HG03469 (cell line): ENCODE results near the gene MEIS2.

Source experiments
- ATAC-seq: cut with Tn5 transposase; IDR thresholded peaks from one replicate; pipeline ENCODE4 v1.9.1; 2021; ENCODE audit warnings: mild to moderate bottlenecking, moderate library complexity, moderate number of reproducible peaks; ENCODE audit not compliant: unreplicated experiment

The MEIS2 gene

DNA sequence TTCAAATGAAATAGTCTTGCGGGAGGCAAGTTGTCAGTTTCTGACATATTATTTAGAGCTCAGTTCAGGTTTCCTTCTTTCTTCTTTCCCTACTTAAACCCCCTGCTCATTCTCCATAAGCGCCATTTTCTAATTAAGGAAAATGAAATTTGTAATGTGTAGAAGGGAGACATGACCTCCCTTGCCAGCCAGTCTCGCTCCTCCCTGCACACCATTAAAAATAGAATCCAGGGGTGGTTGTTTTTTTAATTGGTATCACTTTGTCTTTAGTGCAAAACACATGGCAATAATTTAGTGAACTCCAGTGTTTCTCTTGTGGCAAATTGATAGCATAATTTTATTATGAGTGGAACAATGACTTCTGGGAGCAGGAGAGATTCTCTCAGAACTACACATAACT lies 160.1 kb downstream of the MEIS2 start:
- no peak for ATAC-seq

GRCh38 chr15:36938764-36939163 lies 161.6 kb downstream of the MEIS2 start:
- no peak for ATAC-seq

DNA sequence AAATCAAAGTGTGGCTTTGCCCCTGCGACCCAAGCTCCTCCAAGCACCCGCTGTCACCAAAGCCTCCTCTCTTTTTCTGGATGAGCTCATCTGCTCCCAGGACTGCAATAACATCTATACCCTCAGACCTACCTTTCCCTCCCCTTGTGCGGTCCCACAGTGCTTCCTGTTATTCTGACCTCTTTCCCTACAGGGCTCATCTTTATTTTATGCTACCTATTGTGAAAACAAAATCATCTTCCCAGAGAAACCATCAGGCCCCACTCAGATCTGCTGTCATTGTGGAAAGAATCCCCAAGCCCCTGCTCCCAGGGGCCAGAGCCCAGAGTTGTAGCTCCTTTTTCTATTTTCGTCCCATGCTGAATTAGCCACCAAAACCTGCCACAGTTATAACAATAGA lies 162.2 kb downstream of the MEIS2 start:
- no peak for ATAC-seq

DNA sequence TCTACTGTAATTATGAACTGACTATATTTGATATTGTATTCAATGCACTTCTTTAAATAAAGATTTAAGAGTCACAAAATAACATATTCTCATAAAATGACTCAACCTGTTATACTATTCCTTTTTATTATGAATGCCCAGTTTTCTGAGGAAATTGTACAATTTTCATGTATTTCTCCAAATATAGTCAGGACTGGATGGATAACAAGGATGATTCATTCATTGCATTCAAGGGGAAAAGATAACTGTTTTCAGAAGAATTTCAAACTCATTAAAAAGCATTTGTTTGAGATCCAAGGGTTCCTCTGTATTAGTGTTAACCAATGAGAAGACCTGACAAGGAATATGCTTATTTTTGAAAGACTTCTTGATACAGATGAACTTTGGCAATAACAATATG lies 163.7 kb downstream of the MEIS2 start:
- no peak for ATAC-seq

- no peak for ATAC-seq
These were observed 166.9 kb downstream of the MEIS2 start for GRCh38 chr15:36933255-36933990.

DNA sequence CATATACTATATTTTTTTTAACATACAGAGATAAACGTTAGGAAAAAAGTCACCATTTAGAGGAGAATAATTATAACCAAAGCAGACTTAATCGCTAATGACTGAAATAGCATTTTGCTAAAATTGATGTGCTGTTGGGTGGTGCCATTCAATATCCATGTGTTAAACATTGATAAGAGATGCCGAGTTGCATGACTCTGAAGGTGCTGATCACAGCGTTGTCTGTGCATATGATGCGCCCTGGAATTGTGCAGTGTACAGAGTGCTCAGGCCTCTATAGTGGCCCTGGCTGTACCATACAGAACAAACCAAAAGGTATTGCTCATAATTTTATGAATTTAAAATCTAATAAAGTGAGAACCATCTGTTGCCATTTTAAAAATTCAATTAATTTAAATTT lies 168.3 kb downstream of the MEIS2 start:
- no peak for ATAC-seq

GRCh38 chr15:36931434-36931833 lies 168.9 kb downstream of the MEIS2 start:
- no peak for ATAC-seq

DNA sequence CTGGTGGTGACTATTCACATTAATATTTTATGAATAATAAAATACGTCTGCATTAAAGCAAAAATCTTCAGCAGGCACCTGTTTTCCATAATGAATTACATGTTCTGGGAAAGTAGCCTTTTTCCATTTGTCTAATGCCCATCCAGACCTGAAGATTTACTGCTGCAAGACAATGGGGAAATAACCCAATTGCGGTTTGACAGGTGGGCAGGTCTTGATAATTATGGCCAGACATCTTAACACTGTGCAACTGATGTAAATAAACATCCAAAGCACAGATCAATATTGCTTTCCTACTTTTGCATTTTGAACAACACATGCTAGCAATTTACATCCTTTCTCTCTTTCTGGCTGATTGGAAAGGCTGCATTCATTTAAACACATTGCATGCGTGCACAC lies 173.9 kb downstream of the MEIS2 start:
- no peak for ATAC-seq

DNA sequence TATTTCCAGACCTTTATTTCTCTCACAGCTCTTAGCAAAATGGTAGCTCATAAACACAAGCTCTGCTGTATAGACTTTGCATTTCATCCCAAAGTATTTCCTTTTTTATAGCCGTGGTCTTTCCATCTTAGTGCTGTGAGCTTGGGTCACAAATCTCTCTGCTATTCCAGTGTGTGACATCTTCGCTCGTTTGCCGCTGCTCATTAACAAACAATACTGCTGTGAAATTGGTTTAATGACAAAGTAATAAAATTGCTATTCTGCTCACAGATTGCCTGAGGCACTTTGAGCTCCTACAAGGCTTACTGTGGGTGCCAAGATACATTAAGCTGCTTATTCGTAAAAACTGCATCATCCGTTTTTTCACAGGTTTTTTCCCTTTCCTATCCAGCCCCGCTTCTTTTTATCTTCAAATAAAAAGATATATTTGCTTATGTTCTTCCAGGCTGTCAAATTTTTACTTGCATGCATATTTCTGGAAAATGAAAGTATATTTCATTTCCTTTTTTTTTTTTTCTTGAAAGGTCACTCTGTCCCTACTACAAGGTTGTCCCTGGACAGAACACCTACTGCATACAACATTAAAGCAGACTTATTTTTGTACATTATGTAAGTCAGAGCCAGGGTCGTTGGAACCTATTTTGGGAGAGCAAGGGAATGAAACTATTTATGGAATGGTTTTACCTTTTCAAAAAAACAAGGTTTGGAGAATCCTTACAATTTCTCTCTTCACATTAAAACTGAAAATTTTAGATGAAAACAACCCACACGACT lies 174.5 kb downstream of the MEIS2 start:
- ATAC-seq = no peak

DNA sequence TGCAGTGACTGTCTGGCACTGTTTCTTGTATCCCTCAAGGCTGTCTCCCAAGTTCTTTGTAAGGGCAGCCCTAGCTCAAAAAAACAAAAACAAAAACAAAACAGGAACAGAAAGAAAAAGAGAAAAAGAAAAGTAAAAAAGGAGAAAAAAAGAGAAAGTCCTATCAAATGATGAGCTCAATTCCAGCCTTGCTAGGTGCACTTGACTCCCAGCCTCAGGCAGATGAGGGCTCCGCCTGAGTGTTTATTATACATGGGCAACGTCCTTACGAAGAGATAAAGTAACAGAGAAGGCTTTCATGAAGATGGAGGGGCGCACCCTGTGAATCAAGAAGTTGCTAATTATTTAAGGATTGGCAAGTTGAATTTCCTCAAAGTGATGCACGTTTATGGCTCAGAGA lies 175.3 kb downstream of the MEIS2 start:
- no peak for ATAC-seq

DNA sequence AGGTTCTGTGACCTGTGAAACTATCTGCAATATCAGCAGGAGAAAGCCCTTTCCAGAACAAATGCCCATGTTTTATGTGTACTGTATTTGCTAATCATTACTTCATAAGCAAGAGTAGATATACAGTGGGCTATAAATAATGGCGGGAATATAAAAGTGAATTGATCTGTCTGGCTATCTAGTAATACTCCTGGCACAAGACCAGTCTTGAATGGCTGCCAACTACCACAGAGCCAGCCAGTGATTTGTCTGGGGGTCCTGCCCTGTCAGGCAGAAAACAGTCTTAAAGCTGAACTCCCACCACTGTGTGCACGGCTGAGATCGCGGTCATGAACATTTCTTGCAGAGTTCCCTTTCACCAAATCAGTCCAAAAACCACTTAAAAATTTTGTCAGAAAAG lies 176.3 kb downstream of the MEIS2 start:
- ATAC-seq = no peak

DNA sequence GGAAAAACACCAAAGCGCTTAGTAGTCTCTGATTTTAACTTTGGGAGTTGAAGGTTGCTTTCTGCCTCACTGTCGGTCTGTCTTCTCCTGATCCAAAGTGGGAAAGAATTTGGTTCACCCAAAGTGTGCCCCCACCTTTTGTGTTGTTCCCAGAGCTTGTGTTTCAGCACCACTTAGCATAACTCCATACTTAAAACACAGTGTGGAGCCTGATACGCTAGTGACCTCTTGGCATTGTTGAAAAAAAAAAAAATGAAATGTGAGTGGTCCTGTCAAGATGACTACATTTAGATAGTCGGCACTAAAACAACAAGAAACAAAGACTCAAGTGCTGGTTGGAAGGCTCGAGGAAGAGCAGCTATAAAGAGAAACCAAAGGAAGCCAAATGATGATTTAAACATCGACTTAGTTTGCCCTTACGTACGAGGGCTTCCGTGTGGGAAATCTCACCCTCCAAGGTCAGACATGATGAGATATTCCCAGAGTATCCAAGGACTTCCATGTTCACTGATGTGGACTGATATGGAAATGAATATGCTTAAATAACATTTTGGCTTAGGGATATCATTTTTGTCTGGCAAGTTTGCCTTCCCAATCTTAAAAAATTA lies 178.8 kb downstream of the MEIS2 start:
- ATAC-seq = no peak

DNA sequence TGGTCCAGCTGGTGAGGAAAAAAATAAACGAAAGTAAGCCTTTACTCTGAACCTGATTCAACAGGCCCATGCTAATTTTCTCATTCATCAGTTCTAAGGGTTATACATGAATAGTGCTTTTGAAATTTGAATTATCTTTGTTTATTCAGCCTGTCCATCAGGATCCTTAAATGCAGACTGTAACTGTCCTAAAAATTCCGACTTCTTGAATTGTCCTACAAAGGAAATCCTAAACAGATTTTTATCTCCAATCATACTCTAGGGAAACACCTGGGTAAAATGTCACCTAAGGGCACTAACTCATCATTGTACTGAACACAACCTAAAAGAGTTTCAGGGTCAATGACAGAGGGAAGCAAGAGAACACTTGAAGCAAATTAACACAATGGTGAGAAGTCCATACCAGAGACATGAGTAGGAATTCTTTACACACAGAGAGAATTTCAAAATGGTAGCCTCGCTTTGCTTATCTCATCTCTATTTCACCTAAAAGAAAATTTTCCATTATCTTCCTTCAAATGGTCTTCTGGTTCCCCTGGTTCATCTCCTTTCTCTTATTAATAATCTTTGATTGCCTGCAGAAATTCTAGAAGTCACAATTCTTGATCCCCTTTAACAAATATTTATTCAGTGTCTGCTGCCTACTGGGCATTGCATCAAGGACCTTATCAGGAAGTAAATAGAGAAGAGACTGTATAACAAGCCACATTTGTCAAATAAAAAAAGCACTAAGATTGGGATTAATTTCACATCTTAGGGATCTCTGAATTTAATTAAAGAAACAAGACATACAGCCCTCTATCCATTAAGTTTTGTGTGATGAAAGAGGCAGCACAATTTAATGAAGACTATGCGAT lies 182.7 kb downstream of the MEIS2 start:
- no peak for ATAC-seq

DNA sequence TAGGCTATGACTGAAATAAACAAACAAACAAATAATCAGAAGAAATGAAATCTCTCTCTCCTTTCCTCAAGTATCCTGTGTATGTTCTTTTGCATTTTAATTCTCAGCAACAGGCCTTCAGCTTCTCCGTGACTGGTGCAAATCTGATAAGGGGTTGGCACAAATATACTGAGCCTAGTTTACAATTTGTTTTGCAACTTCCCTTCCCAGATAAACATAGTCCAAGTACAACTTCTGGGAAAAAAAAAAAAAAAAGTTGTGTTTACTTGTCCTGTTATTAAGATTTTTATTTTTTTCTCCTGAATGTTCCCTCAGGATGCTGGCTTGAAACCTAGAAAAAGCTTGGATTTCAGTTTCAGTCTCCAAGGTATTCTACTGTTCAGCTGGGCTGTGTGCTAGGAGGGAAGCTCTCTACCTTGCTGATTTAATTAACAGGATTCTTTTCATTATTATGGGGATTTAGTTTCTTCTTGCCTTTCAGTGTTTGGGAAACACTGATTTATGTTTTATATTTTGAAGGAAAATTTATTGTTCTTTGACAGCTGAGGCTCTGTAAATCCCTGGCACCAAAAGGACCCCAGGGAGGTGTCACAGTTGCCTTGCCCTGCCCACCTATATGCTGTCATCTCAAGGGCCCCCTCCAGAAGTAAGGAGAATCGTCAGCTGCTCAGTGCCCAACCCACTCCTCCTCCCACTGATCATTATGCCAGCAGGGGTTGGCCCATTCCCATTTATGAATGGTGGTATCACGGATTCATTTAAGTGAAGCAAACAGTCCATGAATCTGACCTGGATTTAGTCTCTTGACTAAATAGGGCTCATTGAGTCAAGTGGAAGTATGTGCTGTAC lies 185.2 kb downstream of the MEIS2 start:
- no peak for ATAC-seq

DNA sequence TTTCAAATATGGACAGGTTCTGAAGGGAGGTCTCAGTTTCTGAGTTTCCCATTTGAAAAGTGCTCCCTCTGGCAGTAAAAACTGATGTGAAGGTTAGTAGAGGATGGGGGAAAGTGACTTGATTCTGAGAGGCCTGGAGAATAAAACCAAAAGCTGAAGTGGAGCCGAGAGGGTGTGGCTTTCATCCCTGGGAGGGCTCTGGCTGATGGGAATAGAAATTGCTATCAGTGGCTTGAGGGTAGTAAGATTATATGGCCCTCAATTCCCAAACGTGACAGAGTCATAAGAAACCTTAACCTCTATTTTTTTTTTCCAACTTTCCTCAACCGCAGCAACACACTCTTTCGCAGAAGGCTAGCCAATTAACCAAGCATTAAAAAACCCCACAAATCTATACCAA lies 185.9 kb downstream of the MEIS2 start:
- no peak for ATAC-seq

GRCh38 chr15:36912311-36912712 lies 188.0 kb downstream of the MEIS2 start:
- no peak for ATAC-seq

- no peak for ATAC-seq
These were observed 188.9 kb downstream of the MEIS2 start for GRCh38 chr15:36911322-36911944.

DNA sequence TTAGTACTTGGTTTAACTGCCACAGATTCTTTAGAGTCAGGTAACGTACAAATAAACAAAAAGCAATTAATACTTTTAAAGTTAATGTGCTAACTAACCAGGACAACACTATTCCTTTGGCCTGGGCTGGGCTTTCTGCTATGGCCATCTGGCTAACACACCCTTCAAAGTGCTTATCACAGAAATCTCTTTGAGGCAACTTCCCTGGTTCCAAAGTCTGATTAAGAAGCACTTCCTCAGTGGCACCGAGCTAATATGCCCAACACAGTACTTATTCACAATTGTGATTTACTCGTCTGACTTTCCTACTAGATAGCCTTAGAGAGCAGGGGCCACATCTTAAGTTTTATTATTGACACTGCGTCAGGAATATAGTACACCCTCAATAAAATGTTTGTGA lies 191.4 kb downstream of the MEIS2 start:
- no peak for ATAC-seq

DNA sequence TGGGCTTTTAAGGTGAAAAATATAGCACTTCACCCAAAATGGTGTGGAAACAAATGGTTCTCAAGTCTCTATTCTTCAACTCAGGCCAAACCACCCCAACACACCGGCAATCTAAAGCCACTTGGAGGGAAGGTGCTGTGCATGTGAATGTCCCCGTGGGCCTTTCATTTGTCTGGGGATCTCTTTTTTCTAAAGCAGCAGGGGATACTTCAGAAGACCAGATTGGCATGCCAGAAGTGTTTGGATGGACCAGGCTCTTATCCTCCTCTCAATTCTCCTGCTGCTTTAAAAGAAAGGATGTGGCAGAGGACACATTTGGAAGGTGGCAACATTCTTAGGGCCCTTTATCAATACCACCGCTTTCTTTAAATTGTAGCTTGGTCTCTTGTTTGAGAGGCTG lies 193.1 kb downstream of the MEIS2 start:
- no peak for ATAC-seq

DNA sequence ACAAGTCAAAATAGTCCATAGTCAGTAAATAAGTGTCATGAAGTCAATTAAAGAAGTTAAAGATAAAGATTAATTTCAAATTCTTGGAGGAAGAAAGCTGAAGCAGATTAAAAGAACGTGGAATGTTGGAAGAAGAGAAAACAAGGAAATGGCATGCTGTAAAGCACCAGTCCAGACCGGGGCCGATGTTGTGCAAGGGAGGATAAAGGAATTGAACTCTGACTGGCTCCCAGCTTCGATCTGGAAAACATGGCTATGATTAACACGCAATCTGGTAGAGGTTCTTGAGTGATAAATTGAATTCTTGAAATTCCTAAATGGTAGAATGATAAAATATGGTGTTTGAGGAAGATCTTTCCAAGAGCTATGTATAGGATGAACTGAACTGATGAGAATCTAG lies 194.4 kb downstream of the MEIS2 start:
- no peak for ATAC-seq
